Measurements from ENCODE around the gene CA10. TPM values are rescaled to one million over a fixed set of nuclear protein-coding genes. Genes with fewer than 3 reads are reported as not detected.

Gene CA10
- total RNA-seq, 2 experiments from 2014 or later: not detected

DNA sequence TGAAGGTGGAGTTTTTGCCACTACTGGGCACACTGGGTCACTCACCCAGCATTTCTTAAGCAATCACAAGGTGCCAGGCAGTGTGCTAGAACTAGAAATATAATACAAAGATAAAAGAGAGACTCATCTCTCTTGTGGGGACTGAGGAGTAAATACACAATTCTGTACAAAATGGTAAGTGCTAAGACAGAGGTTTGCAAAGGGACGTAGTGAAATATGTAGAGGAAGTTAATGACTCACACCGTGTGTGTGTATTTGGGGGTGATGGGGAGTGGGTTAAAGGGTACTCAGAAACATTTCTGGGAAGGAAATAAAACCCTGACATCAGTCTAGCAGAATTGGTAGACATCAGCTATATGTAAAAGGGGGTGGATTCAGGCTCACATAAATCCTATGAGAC is 389.3 kb downstream of the CA10 start:
- Histone ChIP-seq H3K36me3 (ENCODE audit: insufficient read depth, low read length) (no peaks in the 10 kb centered on the region), H3K4me3 (ENCODE audit: low read length) (no peak overlapping the region), H3K27ac (ENCODE audit: low read depth in 1 of 2, low read length in 2 of 2) (no peak overlapping the region), H3K4me1 (ENCODE audit: insufficient read depth, low read length) (no peaks in the 10 kb centered on the region), H3K9me3 (ENCODE audit: control insufficient read depth in 1 of 2, insufficient read depth in 1 of 2, low read length in 2 of 2) (no peaks in the 10 kb centered on the region), H3K27me3 (ENCODE audit: control insufficient read depth in 1 of 2, insufficient read depth in 2 of 2, low read length in 2 of 2) (peaks cover 0 to 5% of the 10 kb centered on the region in 2 experiments)
- ATAC-seq (ENCODE audit: poor library complexity): no peak
- Mint-ChIP-seq H3K27me3 (peaks cover 47% of the 10 kb centered on the region), H3K27ac (no peak overlapping the region), H3K9me3 (no peaks in the 10 kb centered on the region), H3K4me3 (no peak overlapping the region), H3K4me1 (ENCODE audit: low read depth) (no peaks in the 10 kb centered on the region), H3K36me3 (ENCODE audit: low read depth) (no peaks in the 10 kb centered on the region)
- POLR2A ChIA-PET: no interaction called here
- intact Hi-C loops (cut with DNase I, micrococcal nuclease): loop anchor here in 1 of 2 experiments (10.0 kb wide), 2 partner anchors 336 to 474 kb away; no protein-coding TSS in a partner anchor
- CTCF ChIA-PET: no interaction called here
- DNase-seq: no peak
- TF ChIP-seq, protein P1, sequence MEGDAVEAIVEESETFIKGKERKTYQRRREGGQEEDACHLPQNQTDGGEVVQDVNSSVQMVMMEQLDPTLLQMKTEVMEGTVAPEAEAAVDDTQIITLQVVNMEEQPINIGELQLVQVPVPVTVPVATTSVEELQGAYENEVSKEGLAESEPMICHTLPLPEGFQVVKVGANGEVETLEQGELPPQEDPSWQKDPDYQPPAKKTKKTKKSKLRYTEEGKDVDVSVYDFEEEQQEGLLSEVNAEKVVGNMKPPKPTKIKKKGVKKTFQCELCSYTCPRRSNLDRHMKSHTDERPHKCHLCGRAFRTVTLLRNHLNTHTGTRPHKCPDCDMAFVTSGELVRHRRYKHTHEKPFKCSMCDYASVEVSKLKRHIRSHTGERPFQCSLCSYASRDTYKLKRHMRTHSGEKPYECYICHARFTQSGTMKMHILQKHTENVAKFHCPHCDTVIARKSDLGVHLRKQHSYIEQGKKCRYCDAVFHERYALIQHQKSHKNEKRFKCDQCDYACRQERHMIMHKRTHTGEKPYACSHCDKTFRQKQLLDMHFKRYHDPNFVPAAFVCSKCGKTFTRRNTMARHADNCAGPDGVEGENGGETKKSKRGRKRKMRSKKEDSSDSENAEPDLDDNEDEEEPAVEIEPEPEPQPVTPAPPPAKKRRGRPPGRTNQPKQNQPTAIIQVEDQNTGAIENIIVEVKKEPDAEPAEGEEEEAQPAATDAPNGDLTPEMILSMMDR (IDR thresholded peaks at IDR 0.05): no peak

DNA sequence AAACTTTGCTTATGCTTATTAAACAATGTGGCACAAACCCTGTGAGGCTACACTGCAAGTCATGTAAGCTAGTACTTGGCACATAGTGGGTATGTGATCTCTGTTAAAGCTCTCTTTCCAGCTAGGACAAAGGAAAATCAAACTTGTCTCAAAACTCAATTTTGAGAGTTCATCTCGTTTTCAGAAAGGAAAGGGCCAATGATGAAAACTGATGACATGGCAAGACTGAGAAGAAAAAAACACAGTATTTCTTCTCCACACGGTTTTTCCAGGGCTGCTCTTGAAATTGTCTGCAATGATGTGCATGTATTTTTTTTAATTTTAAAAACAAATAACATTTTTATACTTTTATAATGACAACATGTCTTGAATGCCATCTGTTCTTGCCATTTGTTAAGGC is 389.8 kb downstream of the CA10 start:
- no peaks in the 10 kb centered on the region for H3K36me3 Mint-ChIP-seq (ENCODE audit: low read depth)
- POLR2A ChIA-PET: no interaction called here
- intact Hi-C loops (cut with DNase I, micrococcal nuclease): loop anchor here in 1 of 2 experiments (10.0 kb wide), 2 partner anchors 336 to 474 kb away; no protein-coding TSS in a partner anchor
- no peak overlapping the region for H3K27ac Mint-ChIP-seq
- ATAC-seq (ENCODE audit: poor library complexity) (no peak), DNase-seq (no peak)
- peaks cover 49% of the 10 kb centered on the region for H3K27me3 Mint-ChIP-seq
- no peaks in the 10 kb centered on the region for H3K9me3 Mint-ChIP-seq
- no peak overlapping the region for H3K27ac ChIP-seq (ENCODE audit: low read depth in 1 of 2, low read length in 2 of 2)
- no peaks in the 10 kb centered on the region for H3K36me3 ChIP-seq (ENCODE audit: insufficient read depth, low read length)
- no peaks in the 10 kb centered on the region for H3K4me1 Mint-ChIP-seq (ENCODE audit: low read depth)
- TF ChIP-seq, protein P1 (IDR thresholded peaks at IDR 0.05): no peak
- H3K4me3 ChIP-seq (ENCODE audit: low read length): no peak overlapping the region
- no peaks in the 10 kb centered on the region for H3K4me1 ChIP-seq (ENCODE audit: insufficient read depth, low read length)
- no peaks in the 10 kb centered on the region for H3K9me3 ChIP-seq (ENCODE audit: control insufficient read depth in 1 of 2, insufficient read depth in 1 of 2, low read length in 2 of 2)
- peaks cover 0 to 5% of the 10 kb centered on the region in 2 experiments for H3K27me3 ChIP-seq (ENCODE audit: control insufficient read depth in 1 of 2, insufficient read depth in 2 of 2, low read length in 2 of 2)
- H3K4me3 Mint-ChIP-seq: no peak overlapping the region
- CTCF ChIA-PET: no interaction called here

DNA sequence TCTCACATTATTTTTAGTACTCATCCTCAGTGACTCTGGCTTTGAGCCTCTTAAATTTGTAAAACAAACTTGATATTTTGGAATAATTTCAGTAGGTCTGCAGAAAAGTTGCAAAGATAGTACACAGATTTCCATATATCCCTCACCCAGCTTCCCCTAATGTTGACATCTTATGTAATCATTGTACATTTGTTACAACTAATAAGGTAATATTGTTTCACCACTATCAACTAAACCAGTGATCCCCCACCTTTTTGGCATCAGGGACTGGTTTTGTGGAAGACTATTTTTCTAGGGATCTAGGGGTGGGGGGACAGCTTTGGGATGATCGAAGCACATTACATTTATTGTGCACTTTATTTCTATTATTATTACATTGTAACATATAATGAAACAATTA is 391.2 kb downstream of the CA10 start:
- TF ChIP-seq, protein P1 (IDR thresholded peaks at IDR 0.05): no peak
- Mint-ChIP-seq H3K9me3 (no peaks in the 10 kb centered on the region), H3K27me3 (peaks cover 57% of the 10 kb centered on the region), H3K36me3 (ENCODE audit: low read depth) (no peaks in the 10 kb centered on the region), H3K27ac (no peak overlapping the region), H3K4me3 (no peak overlapping the region), H3K4me1 (ENCODE audit: low read depth) (no peaks in the 10 kb centered on the region)
- Histone ChIP-seq H3K4me3 (ENCODE audit: low read length) (no peak overlapping the region), H3K36me3 (ENCODE audit: insufficient read depth, low read length) (no peaks in the 10 kb centered on the region), H3K27ac (ENCODE audit: low read depth in 1 of 2, low read length in 2 of 2) (no peak overlapping the region), H3K9me3 (ENCODE audit: control insufficient read depth in 1 of 2, insufficient read depth in 1 of 2, low read length in 2 of 2) (no peaks in the 10 kb centered on the region), H3K4me1 (ENCODE audit: insufficient read depth, low read length) (no peaks in the 10 kb centered on the region), H3K27me3 (ENCODE audit: control insufficient read depth in 1 of 2, insufficient read depth in 2 of 2, low read length in 2 of 2) (peaks cover 2 to 5% of the 10 kb centered on the region in 2 experiments)
- ChIA-PET CTCF (no interaction called here), POLR2A (no interaction called here)
- no peak for DNase-seq
- ATAC-seq (ENCODE audit: poor library complexity): no peak
- intact Hi-C loops (cut with DNase I, micrococcal nuclease): loop anchor here in 1 of 2 experiments (10.0 kb wide), 2 partner anchors 338 to 472 kb away; no protein-coding TSS in a partner anchor
